Mesendoderm (in vitro differentiated cells): ENCODE results near the gene HERC4.
A peak's percentile ranks its signal among the peaks of the same experiment; 100 is the strongest.

Source experiments
- DNase-seq: peaks from one replicate; pipeline ENCODE4 v3.0.0; 2013
- H2AK5ac ChIP-seq: 2 replicates; pipeline ENCODE4 v1.6.1; 2013; ENCODE audit warnings: low read length, inconsistent platforms
- H2BK120ac ChIP-seq: 2 replicates; pipeline ENCODE4 v1.6.1; 2013; ENCODE audit warnings: low read depth, mild to moderate bottlenecking, low read length, moderate library complexity, mixed read lengths
- H2BK15ac ChIP-seq: replicated peaks from 2 replicates; pipeline ENCODE4 v1.6.1; 2013; ENCODE audit warnings: low read depth, mild to moderate bottlenecking, moderate library complexity
- H2BK5ac ChIP-seq: 2 replicates; pipeline ENCODE4 v1.6.1; 2013; ENCODE audit warnings: low read length, inconsistent platforms
- H3K18ac ChIP-seq: 2 replicates; pipeline ENCODE4 v1.6.1; 2013; ENCODE audit warnings: mild to moderate bottlenecking, low read length, mixed read lengths
- H3K23ac ChIP-seq: one replicate; pipeline ENCODE4 v1.6.1; 2013; ENCODE audit warnings: low read length
- H3K27ac ChIP-seq: 2 replicates; pipeline ENCODE4 v1.5.1; 2013; ENCODE audit warnings: low read depth, mild to moderate bottlenecking, inconsistent platforms, low read length, moderate library complexity
- H3K27me3 ChIP-seq: 2 replicates; pipeline ENCODE4 v1.6.1; 2013; ENCODE audit warnings: low read length, control low read depth, mild to moderate bottlenecking, inconsistent platforms; ENCODE audit not compliant: insufficient read depth, poor library complexity
- H3K36me3 ChIP-seq: 2 replicates; pipeline ENCODE4 v1.6.1; 2013; ENCODE audit warnings: low read length, inconsistent platforms; ENCODE audit not compliant: control insufficient read depth, insufficient read depth
- H3K4ac ChIP-seq: one replicate; pipeline ENCODE4 v1.6.1; 2013; ENCODE audit warnings: low read depth, mild to moderate bottlenecking, low read length, moderate library complexity
- H3K4me1 ChIP-seq: 2 replicates; pipeline ENCODE4 v1.6.1; 2013; ENCODE audit warnings: low read depth, low read length, inconsistent platforms; ENCODE audit not compliant: control insufficient read depth
- H3K4me2 ChIP-seq: 2 replicates; pipeline ENCODE4 v1.6.1; 2013; ENCODE audit warnings: low read length
- H3K4me3 ChIP-seq: 2 replicates; pipeline ENCODE4 v1.5.1; 2013; ENCODE audit warnings: mild to moderate bottlenecking, low read length
- H3K56ac ChIP-seq: one replicate; pipeline ENCODE4 v1.6.1; 2013; ENCODE audit warnings: low read length
- H3K79me1 ChIP-seq: 2 replicates; pipeline ENCODE4 v1.6.1; 2013; ENCODE audit warnings: low read length, inconsistent platforms
- H3K79me2 ChIP-seq: 2 replicates; pipeline ENCODE4 v1.6.1; 2013; ENCODE audit warnings: mild to moderate bottlenecking, low read length; ENCODE audit not compliant: control insufficient read depth, insufficient read depth
- H3K9ac ChIP-seq: 2 replicates; pipeline ENCODE4 v1.6.1; 2013; ENCODE audit warnings: low read length, inconsistent platforms
- H4K5ac ChIP-seq: one replicate; pipeline ENCODE4 v1.6.1; 2013; ENCODE audit warnings: low read length
- H4K8ac ChIP-seq: one replicate; pipeline ENCODE4 v1.6.1; 2013; ENCODE audit warnings: low read depth, mild to moderate bottlenecking, control low read depth, low read length, moderate library complexity
- WGBS: extraction: QIAGEN DNeasy Blood & Tissue Kit; methylation state at CpG from one replicate; pipeline ENCODE4 v1.1.7; 2013; ENCODE audit warnings: low lambda C conversion rate, missing lambda C conversion rate; ENCODE audit not compliant: insufficient coverage; ENCODE audit errors: extremely low coverage; 5-methylcytosine and 5-hydroxymethylcytosine counted together

Gene HERC4

GRCh38 chr10:67914777-67915340 is 160.2 kb downstream of the HERC4 start:
- Histone ChIP-seq H3K79me2 (no peaks in the 10 kb centered on the region), H3K27me3 (no peaks in the 10 kb centered on the region), H3K4me2 (no peak overlapping the region), H2AK5ac (no peak overlapping the region), H4K5ac (no peak overlapping the region), H3K36me3 (peaks cover 10% of the 10 kb centered on the region), H3K27ac (no peak overlapping the region), H3K18ac (no peak overlapping the region), H3K4ac (no peak overlapping the region), H3K9ac (no peak overlapping the region), H2BK15ac (no peak overlapping the region), H3K4me3 (no peak overlapping the region), H3K79me1 (peaks cover 3% of the 10 kb centered on the region), H3K23ac (no peak overlapping the region), H4K8ac (no peak overlapping the region), H3K4me1 (no peaks in the 10 kb centered on the region), H3K56ac (no peak overlapping the region), H2BK120ac (no peak overlapping the region), H2BK5ac (no peak overlapping the region)
- WGBS = no CpG with 5 or more reads among the region's 8 CpGs
- DNase-seq = no peak

GRCh38 chr10:67912331-67912946 is 162.6 kb downstream of the HERC4 start:
- peaks cover 8% of the 10 kb centered on the region for H3K36me3 ChIP-seq
- no peak overlapping the region for H3K27ac ChIP-seq
- no peak overlapping the region for H2AK5ac ChIP-seq
- H3K9ac ChIP-seq = no peak overlapping the region
- no peaks in the 10 kb centered on the region for H3K27me3 ChIP-seq
- H3K4me3 ChIP-seq = no peak overlapping the region
- no peak overlapping the region for H4K5ac ChIP-seq
- H3K79me1 ChIP-seq = peaks cover 3% of the 10 kb centered on the region
- no peak overlapping the region for H3K56ac ChIP-seq
- H3K79me2 ChIP-seq = no peaks in the 10 kb centered on the region
- H2BK5ac ChIP-seq = no peak overlapping the region
- no peak overlapping the region for H3K4ac ChIP-seq
- no CpG with 5 or more reads among the region's 2 CpGs for WGBS
- H3K4me2 ChIP-seq = no peak overlapping the region
- no peak overlapping the region for H2BK15ac ChIP-seq
- no peak overlapping the region for H3K23ac ChIP-seq
- H3K18ac ChIP-seq = no peak overlapping the region
- no peak overlapping the region for H2BK120ac ChIP-seq
- DNase-seq = no peak
- no peaks in the 10 kb centered on the region for H3K4me1 ChIP-seq
- no peak overlapping the region for H4K8ac ChIP-seq

- H3K4me1 ChIP-seq = no peaks in the 10 kb centered on the region
- H2BK120ac ChIP-seq = no peak overlapping the region
- no peak overlapping the region for H3K18ac ChIP-seq
- no peak overlapping the region for H4K8ac ChIP-seq
- no peak overlapping the region for H3K27ac ChIP-seq
- H3K4ac ChIP-seq = no peak overlapping the region
- no peak overlapping the region for H3K4me3 ChIP-seq
- H3K56ac ChIP-seq = no peak overlapping the region
- no peak overlapping the region for H3K9ac ChIP-seq
- H2BK15ac ChIP-seq = no peak overlapping the region
- H3K4me2 ChIP-seq = no peak overlapping the region
- H3K27me3 ChIP-seq = no peaks in the 10 kb centered on the region
- peaks cover 12% of the 10 kb centered on the region for H3K79me2 ChIP-seq
- no peak overlapping the region for H2BK5ac ChIP-seq
- no peak overlapping the region for H4K5ac ChIP-seq
- peaks cover 4% of the 10 kb centered on the region for H3K79me1 ChIP-seq
- no CpG with 5 or more reads among the region's 7 CpGs for WGBS
- peaks cover 2% of the 10 kb centered on the region for H3K36me3 ChIP-seq
- H3K23ac ChIP-seq = no peak overlapping the region
- H2AK5ac ChIP-seq = no peak overlapping the region
- no peak for DNase-seq
These were observed 171.5 kb downstream of the HERC4 start for GRCh38 chr10:67903581-67903980.

GRCh38 chr10:67893637-67894036 is 181.4 kb downstream of the HERC4 start:
- no peak overlapping the region for H3K4me2 ChIP-seq
- no peak overlapping the region for H4K8ac ChIP-seq
- no peak overlapping the region for H2BK120ac ChIP-seq
- H3K18ac ChIP-seq = no peak overlapping the region
- H3K79me2 ChIP-seq = peaks cover 6% of the 10 kb centered on the region
- WGBS = no CpG with 5 or more reads among the region's 14 CpGs
- H3K79me1 ChIP-seq = peaks cover 3% of the 10 kb centered on the region
- no peak overlapping the region for H4K5ac ChIP-seq
- no peaks in the 10 kb centered on the region for H3K4me1 ChIP-seq
- no peak overlapping the region for H2BK5ac ChIP-seq
- no peak overlapping the region for H3K4me3 ChIP-seq
- H2BK15ac ChIP-seq = no peak overlapping the region
- no peak overlapping the region for H3K4ac ChIP-seq
- no peaks in the 10 kb centered on the region for H3K27me3 ChIP-seq
- no peak for DNase-seq
- H3K27ac ChIP-seq = no peak overlapping the region
- no peak overlapping the region for H3K56ac ChIP-seq
- peaks cover 6% of the 10 kb centered on the region for H3K36me3 ChIP-seq
- H2AK5ac ChIP-seq = no peak overlapping the region
- no peak overlapping the region for H3K23ac ChIP-seq
- H3K9ac ChIP-seq = no peak overlapping the region

- Histone ChIP-seq H3K27ac (peak overlapping the region; percentile 97), H3K36me3 (no peaks in the 10 kb centered on the region), H3K23ac (no peak overlapping the region), H3K18ac (peak overlapping the region; percentile 96), H3K4me2 (peak overlapping the region; percentile 5), H2AK5ac (no peak overlapping the region), H3K4me1 (peaks cover 1% of the 10 kb centered on the region), H2BK5ac (no peak overlapping the region), H3K56ac (peak overlapping the region; percentile 84), H4K5ac (no peak overlapping the region), H2BK120ac (peak overlapping the region; percentile 31), H3K9ac (peak overlapping the region; percentile 77), H3K4me3 (peak overlapping the region; percentile 73), H4K8ac (no peak overlapping the region), H2BK15ac (no peak overlapping the region), H3K27me3 (no peaks in the 10 kb centered on the region), H3K79me2 (peaks cover 20% of the 10 kb centered on the region), H3K79me1 (peaks cover 3% of the 10 kb centered on the region), H3K4ac (peak overlapping the region; percentile 70)
- DNase-seq = peak; percentile 84
- WGBS = no CpG with 5 or more reads among the region's 73 CpGs
These were observed 190.0 kb downstream of the HERC4 start for GRCh38 chr10:67884842-67885670.
